NCI-H69 (cell line): ENCODE results near the gene CLDN16.

Experiments used
- DNase-seq: peaks from one replicate; lab custom pipeline; 2025; lab: John Stamatoyannopoulos, UW

The CLDN16 gene

GRCh38 chr3:190387578-190388213 lies at the start of gene CLDN16:
Gene CLDN16, plus strand, starts transcription at chr3:190388163. Its CDS starts 167 bp downstream, at chr3:190388330.
- no peak for DNase-seq

- DNase-seq = no peak
Observed at GRCh38 chr3:190338717-190339116, 49.2 kb upstream of the CLDN16 start.

GRCh38 chr3:190339130-190339529 lies 48.8 kb upstream of the CLDN16 start:
- no peak for DNase-seq

- DNase-seq = no peak
Observed at GRCh38 chr3:190340071-190340470, 47.9 kb upstream of the CLDN16 start.

- DNase-seq = no peak
Observed at GRCh38 chr3:190345027-190345821, 42.7 kb upstream of the CLDN16 start.

- DNase-seq = no peak
Observed at GRCh38 chr3:190345878-190346277, 42.1 kb upstream of the CLDN16 start.

GRCh38 chr3:190346541-190346940 lies 41.4 kb upstream of the CLDN16 start:
- DNase-seq = no peak

- no peak for DNase-seq
Observed at GRCh38 chr3:190352861-190353457, 35.0 kb upstream of the CLDN16 start.

GRCh38 chr3:190356246-190356645 lies 31.7 kb upstream of the CLDN16 start:
- no peak for DNase-seq

GRCh38 chr3:190357468-190357867 lies 30.5 kb upstream of the CLDN16 start:
- DNase-seq = no peak

GRCh38 chr3:190359813-190360212 lies 28.1 kb upstream of the CLDN16 start:
- no peak for DNase-seq

- DNase-seq = no peak
Observed at GRCh38 chr3:190360228-190360627, 27.7 kb upstream of the CLDN16 start.

GRCh38 chr3:190361791-190362190 lies 26.2 kb upstream of the CLDN16 start:
- DNase-seq = no peak

GRCh38 chr3:190362258-190362657 lies 25.7 kb upstream of the CLDN16 start:
- no peak for DNase-seq

- DNase-seq = no peak
Observed at GRCh38 chr3:190366133-190366532, 21.8 kb upstream of the CLDN16 start.

- DNase-seq = no peak
Observed at GRCh38 chr3:190368881-190369280, 19.1 kb upstream of the CLDN16 start.

GRCh38 chr3:190369668-190370295 lies 18.2 kb upstream of the CLDN16 start:
- DNase-seq = no peak

GRCh38 chr3:190370369-190370768 lies 17.6 kb upstream of the CLDN16 start:
- no peak for DNase-seq

- no peak for DNase-seq
Observed at GRCh38 chr3:190371152-190371551, 16.8 kb upstream of the CLDN16 start.

GRCh38 chr3:190375246-190375645 lies 12.7 kb upstream of the CLDN16 start:
- no peak for DNase-seq

- DNase-seq = no peak
Observed at GRCh38 chr3:190375671-190376070, 12.3 kb upstream of the CLDN16 start.

- DNase-seq = no peak
Observed at GRCh38 chr3:190378240-190378891, 9.6 kb upstream of the CLDN16 start.
